HepG2 (cell line): Measurements from ENCODE around the gene TULP4. TPM values are rescaled to one million over a fixed set of nuclear protein-coding genes. Genes with fewer than 3 reads are reported as not detected.

Experiments
- DNMT1 ChIP-seq: sonication (generic); formaldehyde crosslinking; IDR thresholded peaks from 2 replicates; pipeline ENCODE4 v1.5.1; 2020; ENCODE audit warnings: mild to moderate bottlenecking, missing genetic modification reagents
- TBL1XR1 ChIP-seq: fragments of 150-350 bp; IDR thresholded peaks from 2 replicates; pipeline ENCODE4 v1.6.1; 2014; ENCODE audit warnings: borderline replicate concordance, low read length; ENCODE audit not compliant: partially characterized antibody
- ZBTB2 ChIP-seq: sonication (generic); formaldehyde crosslinking; IDR thresholded peaks from 2 replicates; pipeline ENCODE4 v1.8.0; 2022; ENCODE audit warnings: low read depth, missing genetic modification reagents
- ZNF512B ChIP-seq: sonication (generic); formaldehyde crosslinking; IDR thresholded peaks from 2 replicates; pipeline ENCODE4 v1.5.1; 2020; ENCODE audit warnings: missing genetic modification reagents, mild to moderate bottlenecking, borderline replicate concordance
- ZNF557 ChIP-seq: sonication (generic); formaldehyde crosslinking; IDR thresholded peaks from 2 replicates; pipeline ENCODE4 v1.4.0; 2020; ENCODE audit warnings: missing genetic modification reagents
- ZNF749 ChIP-seq: sonication (generic); formaldehyde crosslinking; IDR thresholded peaks from 2 replicates; pipeline ENCODE4 v1.8.0; 2022; ENCODE audit warnings: mild to moderate bottlenecking, missing genetic modification reagents, moderate library complexity, borderline replicate concordance
- polyA plus RNA-seq, 8 experiments: library from polyadenylated mRNA; depleted of rRNA in 3 of 8; stranded (reverse) in 7 of 8; unstranded in 1 of 8; fragments of >200 nt; fragmentation: Illumina TruSeq in 4 of 8; extraction: Trizol in 4 of 8; gene quantifications; 2 replicates each; pipeline versions ENCODE4 v1.2.1 to v1.2.3, GENCODE V29; 2011 to 2016; ENCODE audit warnings: low read depth in 4 of 8, missing spikeins in 1 of 8, mixed read lengths in 1 of 8; ENCODE audit not compliant: insufficient read depth in 1 of 8
- total RNA-seq, 5 experiments: library from RNA; depleted of rRNA; stranded (reverse); fragments of >200 nt; fragmentation: Illumina TruSeq; extraction: Trizol; gene quantifications; 2 replicates each; pipeline ENCODE4 v1.2.3, GENCODE V29; 2016; ENCODE audit warnings: low read depth in 1 of 5
- TF ChIP-seq, protein P1 (sequence below): sonication (generic); formaldehyde crosslinking; IDR thresholded peaks from 2 replicates; pipeline ENCODE4 v1.9.0; 2021; ENCODE audit warnings: missing genetic modification reagents, borderline replicate concordance
- TF ChIP-seq, protein P2 (sequence below): sonication (generic); formaldehyde crosslinking; IDR thresholded peaks from 2 replicates; pipeline ENCODE4 v1.5.0; 2020; ENCODE audit warnings: missing genetic modification reagents

The TULP4 gene
- total and polyA plus RNA-seq, 2 of the 13 experiments (the other 11 are each of a cell fraction or from before 2014, with no cell fraction given): 21.1 to 122 TPM

- TF ChIP-seq, protein P1, sequence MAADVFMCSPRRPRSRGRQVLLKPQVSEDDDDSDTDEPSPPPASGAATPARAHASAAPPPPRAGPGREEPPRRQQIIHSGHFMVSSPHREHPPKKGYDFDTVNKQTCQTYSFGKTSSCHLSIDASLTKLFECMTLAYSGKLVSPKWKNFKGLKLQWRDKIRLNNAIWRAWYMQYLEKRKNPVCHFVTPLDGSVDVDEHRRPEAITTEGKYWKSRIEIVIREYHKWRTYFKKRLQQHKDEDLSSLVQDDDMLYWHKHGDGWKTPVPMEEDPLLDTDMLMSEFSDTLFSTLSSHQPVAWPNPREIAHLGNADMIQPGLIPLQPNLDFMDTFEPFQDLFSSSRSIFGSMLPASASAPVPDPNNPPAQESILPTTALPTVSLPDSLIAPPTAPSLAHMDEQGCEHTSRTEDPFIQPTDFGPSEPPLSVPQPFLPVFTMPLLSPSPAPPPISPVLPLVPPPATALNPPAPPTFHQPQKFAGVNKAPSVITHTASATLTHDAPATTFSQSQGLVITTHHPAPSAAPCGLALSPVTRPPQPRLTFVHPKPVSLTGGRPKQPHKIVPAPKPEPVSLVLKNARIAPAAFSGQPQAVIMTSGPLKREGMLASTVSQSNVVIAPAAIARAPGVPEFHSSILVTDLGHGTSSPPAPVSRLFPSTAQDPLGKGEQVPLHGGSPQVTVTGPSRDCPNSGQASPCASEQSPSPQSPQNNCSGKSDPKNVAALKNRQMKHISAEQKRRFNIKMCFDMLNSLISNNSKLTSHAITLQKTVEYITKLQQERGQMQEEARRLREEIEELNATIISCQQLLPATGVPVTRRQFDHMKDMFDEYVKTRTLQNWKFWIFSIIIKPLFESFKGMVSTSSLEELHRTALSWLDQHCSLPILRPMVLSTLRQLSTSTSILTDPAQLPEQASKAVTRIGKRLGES (CRISPR knock-in tag): no peak
- TF ChIP-seq ZBTB2 (no peak), ZNF512B (no peak), ZNF557 (no peak), TBL1XR1 (no peak), ZNF749 (CRISPR knock-in tag) (no peak), DNMT1 (CRISPR knock-in tag) (no peak)
- TF ChIP-seq, protein P2, sequence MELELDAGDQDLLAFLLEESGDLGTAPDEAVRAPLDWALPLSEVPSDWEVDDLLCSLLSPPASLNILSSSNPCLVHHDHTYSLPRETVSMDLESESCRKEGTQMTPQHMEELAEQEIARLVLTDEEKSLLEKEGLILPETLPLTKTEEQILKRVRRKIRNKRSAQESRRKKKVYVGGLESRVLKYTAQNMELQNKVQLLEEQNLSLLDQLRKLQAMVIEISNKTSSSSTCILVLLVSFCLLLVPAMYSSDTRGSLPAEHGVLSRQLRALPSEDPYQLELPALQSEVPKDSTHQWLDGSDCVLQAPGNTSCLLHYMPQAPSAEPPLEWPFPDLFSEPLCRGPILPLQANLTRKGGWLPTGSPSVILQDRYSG (CRISPR knock-in tag): no peak
Observed at GRCh38 chr6:158384671-158385110, 72.4 kb downstream of the TULP4 start (continued).
